Liver (tissue), 3 donors: ENCODE measurements around the gene IFNW1.

Experiments
- ATF3 ChIP-seq: IDR thresholded peaks from 2 replicates; pipeline ENCODE4 v1.6.1; 2016; ENCODE audit warnings: antibody characterized with exemption
- CTCF ChIP-seq: fragments of 150-350 bp; IDR thresholded peaks from 2 replicates; pipeline ENCODE4 v1.5.1; 2017; ENCODE audit warnings: improper control_type of control experiment, low read depth, low read length; ENCODE audit not compliant: missing input control
- FOXA1 ChIP-seq: IDR thresholded peaks from 2 replicates; pipeline ENCODE4 v1.6.1; 2016; ENCODE audit warnings: antibody characterized with exemption
- JUND ChIP-seq, 2 donors: IDR thresholded peaks; 2 replicates each; pipeline ENCODE4 v1.6.1; 2016; ENCODE audit warnings: antibody characterized with exemption in 2 of 2
- MAX ChIP-seq: IDR thresholded peaks from 2 replicates; pipeline ENCODE4 v1.6.1; 2016; ENCODE audit warnings: antibody characterized with exemption
- RAD21 ChIP-seq, 2 donors: IDR thresholded peaks; 2 replicates each; pipeline ENCODE4 v1.6.1; 2016; ENCODE audit warnings: antibody characterized with exemption in 2 of 2, mild to moderate bottlenecking in 2 of 2
- YY1 ChIP-seq: IDR thresholded peaks from 2 replicates; pipeline ENCODE4 v1.6.1; 2016; ENCODE audit warnings: antibody characterized with exemption, mild to moderate bottlenecking
- ZBTB33 ChIP-seq: IDR thresholded peaks from 2 replicates; pipeline ENCODE4 v1.6.1; 2016; ENCODE audit warnings: antibody characterized with exemption
- donor health status: healthy.
- donor health status: healthy.

- no peak for TF ChIP-seq ATF3
- no peak for TF ChIP-seq CTCF
- no peak for TF ChIP-seq ZBTB33
- no peak for TF ChIP-seq YY1
- TF ChIP-seq MAX: no peak
- no peak for TF ChIP-seq JUND (IDR thresholded peaks at IDR 0.05)
- no peak for TF ChIP-seq FOXA1
- no peak for TF ChIP-seq RAD21 (IDR thresholded peaks at IDR 0.05)
Observed at GRCh38 chr9:21135736-21136135, 5.9 kb downstream of the IFNW1 start.
